ENCODE results near the gene HEATR9. TPM values are rescaled to one million over a fixed set of nuclear protein-coding genes. Genes with fewer than 3 reads are reported as not detected.

Gene HEATR9
- total RNA-seq, 1 donor from 2014 or later: 0.17 TPM

DNA sequence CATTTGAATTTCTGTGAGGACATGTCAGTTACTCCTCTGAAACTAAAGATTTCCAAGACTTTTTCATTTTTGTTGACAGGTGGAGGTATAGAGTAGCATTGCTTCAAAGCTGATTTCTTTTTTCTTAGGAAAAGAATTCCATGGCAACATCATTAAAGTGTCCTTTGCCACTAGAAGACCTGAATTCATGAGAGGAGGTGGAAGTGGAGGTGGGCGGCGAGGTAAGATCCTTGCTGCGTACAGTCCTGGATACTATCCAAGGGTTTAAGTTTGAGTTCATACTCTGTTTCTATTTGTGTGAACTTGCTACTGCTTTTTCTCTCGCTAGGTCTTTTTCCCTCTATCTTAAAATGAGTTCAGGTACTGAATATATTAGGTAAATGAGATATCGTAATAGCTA is 26.5 kb downstream of the HEATR9 start:
- TF ChIP-seq, protein P1, sequence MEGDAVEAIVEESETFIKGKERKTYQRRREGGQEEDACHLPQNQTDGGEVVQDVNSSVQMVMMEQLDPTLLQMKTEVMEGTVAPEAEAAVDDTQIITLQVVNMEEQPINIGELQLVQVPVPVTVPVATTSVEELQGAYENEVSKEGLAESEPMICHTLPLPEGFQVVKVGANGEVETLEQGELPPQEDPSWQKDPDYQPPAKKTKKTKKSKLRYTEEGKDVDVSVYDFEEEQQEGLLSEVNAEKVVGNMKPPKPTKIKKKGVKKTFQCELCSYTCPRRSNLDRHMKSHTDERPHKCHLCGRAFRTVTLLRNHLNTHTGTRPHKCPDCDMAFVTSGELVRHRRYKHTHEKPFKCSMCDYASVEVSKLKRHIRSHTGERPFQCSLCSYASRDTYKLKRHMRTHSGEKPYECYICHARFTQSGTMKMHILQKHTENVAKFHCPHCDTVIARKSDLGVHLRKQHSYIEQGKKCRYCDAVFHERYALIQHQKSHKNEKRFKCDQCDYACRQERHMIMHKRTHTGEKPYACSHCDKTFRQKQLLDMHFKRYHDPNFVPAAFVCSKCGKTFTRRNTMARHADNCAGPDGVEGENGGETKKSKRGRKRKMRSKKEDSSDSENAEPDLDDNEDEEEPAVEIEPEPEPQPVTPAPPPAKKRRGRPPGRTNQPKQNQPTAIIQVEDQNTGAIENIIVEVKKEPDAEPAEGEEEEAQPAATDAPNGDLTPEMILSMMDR (IDR thresholded peaks at IDR 0.05): no peak
- peaks cover 100% of the 10 kb centered on the region for H3K36me3 ChIP-seq
- no peaks in the 10 kb centered on the region for H3K9me3 ChIP-seq
- no peak overlapping the region for H3K27ac ChIP-seq
- H3K4me3 ChIP-seq: no peak overlapping the region
- H3K4me1 ChIP-seq: no peaks in the 10 kb centered on the region
- ATAC-seq (no peak), DNase-seq (no peak)
- intact Hi-C loops (cut with DNase I): no loop called here
- no peaks in the 10 kb centered on the region for H3K27me3 ChIP-seq

GRCh38 chr17:35841505-35841904 is 27.2 kb downstream of the HEATR9 start:
- intact Hi-C loops (cut with DNase I): no loop called here
- Histone ChIP-seq H3K27me3 (no peaks in the 10 kb centered on the region), H3K9me3 (no peaks in the 10 kb centered on the region), H3K27ac (no peak overlapping the region), H3K4me3 (no peak overlapping the region), H3K36me3 (peaks cover 100% of the 10 kb centered on the region), H3K4me1 (no peaks in the 10 kb centered on the region)
- ATAC-seq (no peak), DNase-seq (no peak)
- TF ChIP-seq, protein P1 (IDR thresholded peaks at IDR 0.05): no peak

DNA sequence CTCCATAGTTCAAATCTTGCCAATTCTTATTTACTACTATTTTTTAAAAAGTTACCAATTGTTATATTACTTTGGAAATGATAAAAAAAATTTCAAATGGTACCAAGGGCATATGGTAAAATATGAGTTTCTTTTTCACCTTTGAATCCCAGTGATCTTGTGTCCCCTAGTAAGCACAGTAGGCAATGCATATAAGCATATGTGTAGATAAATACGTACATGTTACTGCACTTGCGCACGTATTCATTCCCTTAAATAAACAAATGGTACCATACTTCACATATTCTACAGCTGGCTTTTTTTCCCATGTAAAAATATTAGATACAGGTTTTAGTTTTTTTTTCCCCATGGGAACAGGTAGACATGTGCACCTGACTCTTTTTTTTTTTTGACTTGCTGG is 27.6 kb downstream of the HEATR9 start:
- no peaks in the 10 kb centered on the region for H3K9me3 ChIP-seq
- TF ChIP-seq, protein P1 (IDR thresholded peaks at IDR 0.05): no peak
- intact Hi-C loops (cut with DNase I): no loop called here
- H3K36me3 ChIP-seq: peaks cover 100% of the 10 kb centered on the region
- no peak overlapping the region for H3K4me3 ChIP-seq
- H3K27ac ChIP-seq: no peak overlapping the region
- no peaks in the 10 kb centered on the region for H3K4me1 ChIP-seq
- no peaks in the 10 kb centered on the region for H3K27me3 ChIP-seq
- ATAC-seq (no peak), DNase-seq (no peak)

DNA sequence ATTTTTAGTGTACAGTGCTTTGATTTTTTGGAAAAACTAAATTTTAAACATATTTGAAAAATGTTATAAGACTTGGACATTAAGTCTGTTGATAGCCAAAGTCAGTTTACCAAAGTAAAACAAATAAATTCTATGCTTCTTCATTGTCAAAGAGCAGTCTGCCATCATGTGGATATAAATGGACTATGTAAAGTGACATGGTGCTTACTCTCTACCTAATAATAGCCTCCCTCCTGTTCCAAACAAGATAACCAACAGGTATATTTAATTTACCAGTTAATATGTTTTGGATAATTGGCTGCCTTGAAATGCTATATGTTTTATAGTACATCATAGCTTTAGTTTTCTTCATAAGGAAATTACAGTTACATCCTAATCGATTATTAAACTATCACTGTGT is 43.5 kb downstream of the HEATR9 start:
- ATAC-seq (no peak), DNase-seq (no peak)
- Histone ChIP-seq H3K27ac (no peak overlapping the region), H3K27me3 (no peaks in the 10 kb centered on the region), H3K9me3 (no peaks in the 10 kb centered on the region), H3K4me1 (no peaks in the 10 kb centered on the region), H3K4me3 (no peak overlapping the region), H3K36me3 (peaks cover 99% of the 10 kb centered on the region)
- TF ChIP-seq, protein P1 (IDR thresholded peaks at IDR 0.05): no peak
- intact Hi-C loops (cut with DNase I): no loop called here

GRCh38 chr17:35821308-35821707 is 47.4 kb downstream of the HEATR9 start:
- Histone ChIP-seq H3K27me3 (no peaks in the 10 kb centered on the region), H3K36me3 (peaks cover 90% of the 10 kb centered on the region), H3K27ac (no peak overlapping the region), H3K9me3 (no peaks in the 10 kb centered on the region), H3K4me3 (no peak overlapping the region), H3K4me1 (no peaks in the 10 kb centered on the region)
- no peak for ATAC-seq
- DNase-seq: no peak
- intact Hi-C loops (cut with DNase I): no loop called here
- TF ChIP-seq, protein P1 (IDR thresholded peaks at IDR 0.05): no peak

DNA sequence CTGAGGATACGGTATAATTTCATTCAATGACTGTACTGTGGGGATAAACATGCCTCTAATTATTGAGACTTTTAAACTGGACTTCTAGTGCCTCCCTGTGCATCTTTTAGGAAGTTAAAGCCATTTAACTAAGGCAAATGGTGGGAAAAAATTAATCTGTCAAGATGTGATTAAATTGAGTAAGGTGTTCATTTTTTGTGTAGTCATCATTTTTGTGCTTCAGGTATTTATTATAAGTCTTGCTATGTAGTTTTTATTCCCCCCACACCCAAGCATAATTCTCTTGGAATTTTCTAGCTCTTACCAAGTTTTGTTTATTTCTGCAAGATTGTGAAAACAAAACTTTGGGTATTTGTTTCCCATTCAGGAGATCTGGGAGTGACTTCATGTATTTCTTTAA is 49.2 kb downstream of the HEATR9 start:
- Histone ChIP-seq H3K9me3 (no peaks in the 10 kb centered on the region), H3K4me1 (peaks cover 10% of the 10 kb centered on the region), H3K27ac (no peak overlapping the region), H3K36me3 (peaks cover 80% of the 10 kb centered on the region), H3K4me3 (no peak overlapping the region), H3K27me3 (no peaks in the 10 kb centered on the region)
- ATAC-seq (no peak), DNase-seq (no peak)
- TF ChIP-seq, protein P1 (IDR thresholded peaks at IDR 0.05): no peak
- intact Hi-C loops (cut with DNase I): no loop called here
